ENCODE results near the gene LCN1. TPM values are rescaled to one million over a fixed set of nuclear protein-coding genes. Genes with fewer than 3 reads are reported as not detected.

Gene LCN1
- total and polyA plus RNA-seq, 2 experiments from 2014 or later = 0.27 TPM; not detected in 1

DNA sequence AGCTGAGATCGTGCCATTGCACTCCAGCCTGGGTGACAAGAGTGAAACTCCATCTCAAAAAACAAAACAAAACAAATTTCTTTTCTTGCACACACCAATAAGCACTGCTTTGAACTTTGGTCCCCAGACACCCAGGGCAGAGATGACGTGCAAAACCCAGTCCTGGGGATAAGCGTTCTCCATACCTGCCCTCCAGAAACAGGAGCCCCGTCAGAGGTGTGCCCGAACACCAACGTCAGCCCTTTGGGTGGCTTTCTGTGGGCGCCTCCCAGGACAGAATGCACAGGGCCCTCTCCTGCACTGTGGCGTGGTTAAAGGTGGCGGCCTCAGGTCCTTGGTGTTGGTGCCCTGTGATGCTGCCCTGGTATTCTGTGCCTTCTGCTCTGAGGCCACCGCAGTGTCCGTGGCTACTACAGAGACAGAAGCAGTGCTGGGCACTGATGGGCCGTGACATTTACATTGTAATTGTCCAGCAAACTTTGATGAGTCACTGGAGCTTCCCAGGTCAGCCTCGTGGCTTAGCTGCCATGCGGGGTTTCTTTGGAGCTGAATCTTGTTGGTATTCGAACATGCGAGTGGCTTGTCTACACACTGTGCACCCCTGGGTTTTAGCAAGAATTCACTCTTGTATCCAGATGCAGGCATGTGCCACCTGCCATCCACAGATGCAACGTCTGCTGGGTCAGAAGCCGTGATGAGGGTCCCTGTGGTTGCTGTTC lies 31.9 kb upstream of the LCN1 start (continued):
- TF ChIP-seq, protein P1, sequence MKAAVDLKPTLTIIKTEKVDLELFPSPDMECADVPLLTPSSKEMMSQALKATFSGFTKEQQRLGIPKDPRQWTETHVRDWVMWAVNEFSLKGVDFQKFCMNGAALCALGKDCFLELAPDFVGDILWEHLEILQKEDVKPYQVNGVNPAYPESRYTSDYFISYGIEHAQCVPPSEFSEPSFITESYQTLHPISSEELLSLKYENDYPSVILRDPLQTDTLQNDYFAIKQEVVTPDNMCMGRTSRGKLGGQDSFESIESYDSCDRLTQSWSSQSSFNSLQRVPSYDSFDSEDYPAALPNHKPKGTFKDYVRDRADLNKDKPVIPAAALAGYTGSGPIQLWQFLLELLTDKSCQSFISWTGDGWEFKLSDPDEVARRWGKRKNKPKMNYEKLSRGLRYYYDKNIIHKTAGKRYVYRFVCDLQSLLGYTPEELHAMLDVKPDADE (IDR thresholded peaks at IDR 0.05) = no peak

DNA sequence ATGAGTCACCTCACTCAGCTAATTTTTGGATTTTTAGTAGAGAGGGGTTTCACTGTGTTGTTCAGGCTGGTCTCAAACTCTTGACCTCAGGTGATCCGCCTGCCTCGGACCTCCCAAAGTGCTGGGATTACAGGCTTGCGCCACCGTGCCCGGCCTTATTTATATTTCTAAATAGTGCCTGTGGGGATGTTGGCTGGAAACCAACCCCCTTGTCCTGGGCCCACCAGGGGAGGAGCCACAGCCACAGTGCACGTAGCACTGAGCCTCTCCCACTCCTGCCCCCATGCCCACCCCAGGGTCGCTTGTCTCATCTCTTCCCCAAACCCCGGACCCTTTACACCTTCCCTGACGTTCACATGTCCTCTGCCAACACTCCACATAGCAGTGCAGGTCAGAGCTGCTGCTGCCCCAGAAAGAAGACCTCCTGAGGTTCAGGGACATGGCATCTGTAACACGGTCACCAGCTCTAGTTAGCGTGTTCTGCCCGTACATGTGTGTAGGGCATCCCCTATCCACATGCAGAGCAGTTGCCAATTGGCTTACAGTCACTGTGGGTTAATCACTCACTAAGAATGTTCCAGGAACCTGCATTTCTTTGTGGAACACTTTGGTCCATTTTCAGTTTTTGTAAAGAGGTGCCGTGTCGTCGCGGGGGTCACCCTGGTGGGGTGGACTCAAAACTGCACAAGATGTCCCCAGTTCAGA lies 30.9 kb upstream of the LCN1 start:
- Histone ChIP-seq H2AFZ (no peak overlapping the region), H3K9me2 (ENCODE audit: insufficient read depth) (no peaks in the 10 kb centered on the region), H3K4me2 (no peak overlapping the region), H3F3A (replicated peaks; ENCODE audit: low read depth) (no peaks in the 10 kb centered on the region), H3K27me3 (ENCODE audit: insufficient read depth) (no peaks in the 10 kb centered on the region), H3K4me3 (no peak overlapping the region), H3K4me1 (ENCODE audit: insufficient read depth) (no peaks in the 10 kb centered on the region), H4K20me1 (replicated peaks; ENCODE audit: insufficient read depth) (no peaks in the 10 kb centered on the region; the same call in 1 of the 2 replicates), H3K79me2 (replicated peaks; ENCODE audit: insufficient read depth) (no peaks in the 10 kb centered on the region), H3K36me3 (ENCODE audit: insufficient read depth) (no peaks in the 10 kb centered on the region), H3K27ac (ENCODE audit: low read depth) (no peak overlapping the region)
- ATAC-seq (no peak), DNase-seq (ENCODE audit: low spot score) (no peak)
- H3K36me3 Mint-ChIP-seq (ENCODE audit: low read depth) = peaks cover 24% of the 10 kb centered on the region
- H3K9me3 Mint-ChIP-seq = no peaks in the 10 kb centered on the region
- H3K27me3 Mint-ChIP-seq (ENCODE audit: insufficient read depth, low read depth, poor library complexity) = peaks cover 6% of the 10 kb centered on the region
- H3K27ac Mint-ChIP-seq = no peak overlapping the region
- H3K4me3 Mint-ChIP-seq = no peak overlapping the region
- no peaks in the 10 kb centered on the region; the same call in 1 of the 3 replicates for H3K4me1 Mint-ChIP-seq
- TF ChIP-seq, protein P2, sequence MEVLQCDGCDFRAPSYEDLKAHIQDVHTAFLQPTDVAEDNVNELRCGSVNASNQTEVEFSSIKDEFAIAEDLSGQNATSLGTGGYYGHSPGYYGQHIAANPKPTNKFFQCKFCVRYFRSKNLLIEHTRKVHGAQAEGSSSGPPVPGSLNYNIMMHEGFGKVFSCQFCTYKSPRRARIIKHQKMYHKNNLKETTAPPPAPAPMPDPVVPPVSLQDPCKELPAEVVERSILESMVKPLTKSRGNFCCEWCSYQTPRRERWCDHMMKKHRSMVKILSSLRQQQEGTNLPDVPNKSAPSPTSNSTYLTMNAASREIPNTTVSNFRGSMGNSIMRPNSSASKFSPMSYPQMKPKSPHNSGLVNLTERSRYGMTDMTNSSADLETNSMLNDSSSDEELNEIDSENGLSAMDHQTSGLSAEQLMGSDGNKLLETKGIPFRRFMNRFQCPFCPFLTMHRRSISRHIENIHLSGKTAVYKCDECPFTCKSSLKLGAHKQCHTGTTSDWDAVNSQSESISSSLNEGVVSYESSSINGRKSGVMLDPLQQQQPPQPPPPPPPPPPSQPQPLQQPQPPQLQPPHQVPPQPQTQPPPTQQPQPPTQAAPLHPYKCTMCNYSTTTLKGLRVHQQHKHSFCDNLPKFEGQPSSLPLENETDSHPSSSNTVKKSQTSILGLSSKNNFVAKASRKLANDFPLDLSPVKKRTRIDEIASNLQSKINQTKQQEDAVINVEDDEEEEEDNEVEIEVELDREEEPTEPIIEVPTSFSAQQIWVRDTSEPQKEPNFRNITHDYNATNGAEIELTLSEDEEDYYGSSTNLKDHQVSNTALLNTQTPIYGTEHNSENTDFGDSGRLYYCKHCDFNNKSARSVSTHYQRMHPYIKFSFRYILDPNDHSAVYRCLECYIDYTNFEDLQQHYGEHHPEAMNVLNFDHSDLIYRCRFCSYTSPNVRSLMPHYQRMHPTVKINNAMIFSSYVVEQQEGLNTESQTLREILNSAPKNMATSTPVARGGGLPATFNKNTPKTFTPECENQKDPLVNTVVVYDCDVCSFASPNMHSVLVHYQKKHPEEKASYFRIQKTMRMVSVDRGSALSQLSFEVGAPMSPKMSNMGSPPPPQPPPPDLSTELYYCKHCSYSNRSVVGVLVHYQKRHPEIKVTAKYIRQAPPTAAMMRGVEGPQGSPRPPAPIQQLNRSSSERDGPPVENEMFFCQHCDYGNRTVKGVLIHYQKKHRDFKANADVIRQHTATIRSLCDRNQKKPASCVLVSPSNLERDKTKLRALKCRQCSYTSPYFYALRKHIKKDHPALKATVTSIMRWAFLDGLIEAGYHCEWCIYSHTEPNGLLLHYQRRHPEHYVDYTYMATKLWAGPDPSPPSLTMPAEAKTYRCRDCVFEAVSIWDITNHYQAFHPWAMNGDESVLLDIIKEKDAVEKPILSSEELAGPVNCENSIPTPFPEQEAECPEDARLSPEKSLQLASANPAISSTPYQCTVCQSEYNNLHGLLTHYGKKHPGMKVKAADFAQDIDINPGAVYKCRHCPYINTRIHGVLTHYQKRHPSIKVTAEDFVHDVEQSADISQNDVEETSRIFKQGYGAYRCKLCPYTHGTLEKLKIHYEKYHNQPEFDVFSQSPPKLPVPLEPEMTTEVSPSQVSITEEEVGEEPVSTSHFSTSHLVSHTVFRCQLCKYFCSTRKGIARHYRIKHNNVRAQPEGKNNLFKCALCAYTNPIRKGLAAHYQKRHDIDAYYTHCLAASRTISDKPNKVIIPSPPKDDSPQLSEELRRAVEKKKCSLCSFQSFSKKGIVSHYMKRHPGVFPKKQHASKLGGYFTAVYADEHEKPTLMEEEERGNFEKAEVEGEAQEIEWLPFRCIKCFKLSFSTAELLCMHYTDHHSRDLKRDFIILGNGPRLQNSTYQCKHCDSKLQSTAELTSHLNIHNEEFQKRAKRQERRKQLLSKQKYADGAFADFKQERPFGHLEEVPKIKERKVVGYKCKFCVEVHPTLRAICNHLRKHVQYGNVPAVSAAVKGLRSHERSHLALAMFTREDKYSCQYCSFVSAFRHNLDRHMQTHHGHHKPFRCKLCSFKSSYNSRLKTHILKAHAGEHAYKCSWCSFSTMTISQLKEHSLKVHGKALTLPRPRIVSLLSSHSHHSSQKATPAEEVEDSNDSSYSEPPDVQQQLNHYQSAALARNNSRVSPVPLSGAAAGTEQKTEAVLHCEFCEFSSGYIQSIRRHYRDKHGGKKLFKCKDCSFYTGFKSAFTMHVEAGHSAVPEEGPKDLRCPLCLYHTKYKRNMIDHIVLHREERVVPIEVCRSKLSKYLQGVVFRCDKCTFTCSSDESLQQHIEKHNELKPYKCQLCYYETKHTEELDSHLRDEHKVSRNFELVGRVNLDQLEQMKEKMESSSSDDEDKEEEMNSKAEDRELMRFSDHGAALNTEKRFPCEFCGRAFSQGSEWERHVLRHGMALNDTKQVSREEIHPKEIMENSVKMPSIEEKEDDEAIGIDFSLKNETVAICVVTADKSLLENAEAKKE (CRISPR knock-in tag; IDR thresholded peaks at IDR 0.05) = no peak
- TF ChIP-seq, protein P3, sequence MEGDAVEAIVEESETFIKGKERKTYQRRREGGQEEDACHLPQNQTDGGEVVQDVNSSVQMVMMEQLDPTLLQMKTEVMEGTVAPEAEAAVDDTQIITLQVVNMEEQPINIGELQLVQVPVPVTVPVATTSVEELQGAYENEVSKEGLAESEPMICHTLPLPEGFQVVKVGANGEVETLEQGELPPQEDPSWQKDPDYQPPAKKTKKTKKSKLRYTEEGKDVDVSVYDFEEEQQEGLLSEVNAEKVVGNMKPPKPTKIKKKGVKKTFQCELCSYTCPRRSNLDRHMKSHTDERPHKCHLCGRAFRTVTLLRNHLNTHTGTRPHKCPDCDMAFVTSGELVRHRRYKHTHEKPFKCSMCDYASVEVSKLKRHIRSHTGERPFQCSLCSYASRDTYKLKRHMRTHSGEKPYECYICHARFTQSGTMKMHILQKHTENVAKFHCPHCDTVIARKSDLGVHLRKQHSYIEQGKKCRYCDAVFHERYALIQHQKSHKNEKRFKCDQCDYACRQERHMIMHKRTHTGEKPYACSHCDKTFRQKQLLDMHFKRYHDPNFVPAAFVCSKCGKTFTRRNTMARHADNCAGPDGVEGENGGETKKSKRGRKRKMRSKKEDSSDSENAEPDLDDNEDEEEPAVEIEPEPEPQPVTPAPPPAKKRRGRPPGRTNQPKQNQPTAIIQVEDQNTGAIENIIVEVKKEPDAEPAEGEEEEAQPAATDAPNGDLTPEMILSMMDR (conservative IDR thresholded peaks at IDR 0.05; ENCODE audit: low read depth in 2 of 2) = no peak
- no peak for TF ChIP-seq EZH2 (IDR thresholded peaks at IDR 0.05; ENCODE audit: low read depth, unreplicated experiment)
- TF ChIP-seq JUNB (IDR thresholded peaks at IDR 0.05; ENCODE audit: unreplicated experiment) = no peak
- TF ChIP-seq CREB1 (CRISPR knock-in tag; IDR thresholded peaks at IDR 0.05; ENCODE audit: low read depth) = no peak
- no peak for TF ChIP-seq STAT1 (IDR thresholded peaks at IDR 0.05; ENCODE audit: unreplicated experiment)
- TF ChIP-seq, protein P4, sequence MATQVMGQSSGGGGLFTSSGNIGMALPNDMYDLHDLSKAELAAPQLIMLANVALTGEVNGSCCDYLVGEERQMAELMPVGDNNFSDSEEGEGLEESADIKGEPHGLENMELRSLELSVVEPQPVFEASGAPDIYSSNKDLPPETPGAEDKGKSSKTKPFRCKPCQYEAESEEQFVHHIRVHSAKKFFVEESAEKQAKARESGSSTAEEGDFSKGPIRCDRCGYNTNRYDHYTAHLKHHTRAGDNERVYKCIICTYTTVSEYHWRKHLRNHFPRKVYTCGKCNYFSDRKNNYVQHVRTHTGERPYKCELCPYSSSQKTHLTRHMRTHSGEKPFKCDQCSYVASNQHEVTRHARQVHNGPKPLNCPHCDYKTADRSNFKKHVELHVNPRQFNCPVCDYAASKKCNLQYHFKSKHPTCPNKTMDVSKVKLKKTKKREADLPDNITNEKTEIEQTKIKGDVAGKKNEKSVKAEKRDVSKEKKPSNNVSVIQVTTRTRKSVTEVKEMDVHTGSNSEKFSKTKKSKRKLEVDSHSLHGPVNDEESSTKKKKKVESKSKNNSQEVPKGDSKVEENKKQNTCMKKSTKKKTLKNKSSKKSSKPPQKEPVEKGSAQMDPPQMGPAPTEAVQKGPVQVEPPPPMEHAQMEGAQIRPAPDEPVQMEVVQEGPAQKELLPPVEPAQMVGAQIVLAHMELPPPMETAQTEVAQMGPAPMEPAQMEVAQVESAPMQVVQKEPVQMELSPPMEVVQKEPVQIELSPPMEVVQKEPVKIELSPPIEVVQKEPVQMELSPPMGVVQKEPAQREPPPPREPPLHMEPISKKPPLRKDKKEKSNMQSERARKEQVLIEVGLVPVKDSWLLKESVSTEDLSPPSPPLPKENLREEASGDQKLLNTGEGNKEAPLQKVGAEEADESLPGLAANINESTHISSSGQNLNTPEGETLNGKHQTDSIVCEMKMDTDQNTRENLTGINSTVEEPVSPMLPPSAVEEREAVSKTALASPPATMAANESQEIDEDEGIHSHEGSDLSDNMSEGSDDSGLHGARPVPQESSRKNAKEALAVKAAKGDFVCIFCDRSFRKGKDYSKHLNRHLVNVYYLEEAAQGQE (IDR thresholded peaks at IDR 0.05; ENCODE audit: unreplicated experiment) = no peak
- no peak for TF ChIP-seq EZH2phosphoT487 (IDR thresholded peaks at IDR 0.05; ENCODE audit: unreplicated experiment)
- no peak for TF ChIP-seq ZNF331 (CRISPR knock-in tag; IDR thresholded peaks at IDR 0.05; ENCODE audit: low read depth)
- TF ChIP-seq POLR2AphosphoS5 (IDR thresholded peaks at IDR 0.05; ENCODE audit: low read depth) = no peak

Data from GM23338 (cell line).